Measurements from ENCODE around the gene CASK.
"Not testable (repeated sequence)": the region's sequence is repeated elsewhere in the genome, so short reads cannot be mapped to it uniquely, and the experiment has no call there.

DNA sequence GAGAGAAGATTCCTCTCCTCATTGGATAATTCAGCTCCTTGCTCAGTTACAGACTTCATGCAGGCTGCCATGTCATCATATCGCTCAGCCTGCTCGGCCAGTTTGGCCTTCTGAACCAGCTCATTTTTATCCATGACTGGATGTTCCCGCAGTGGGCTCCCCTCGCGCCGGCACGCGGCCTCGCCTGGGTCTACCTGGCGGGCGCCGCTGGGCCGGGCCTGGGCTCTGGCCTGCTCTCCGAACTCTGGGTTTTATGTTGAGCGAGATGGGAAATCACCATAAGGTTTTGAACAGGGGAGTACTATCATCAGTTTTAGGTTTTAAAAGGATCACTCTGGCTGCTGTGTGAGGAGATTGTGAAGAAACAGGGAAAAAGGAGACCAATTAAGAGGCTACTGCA lies 247.0 kb downstream of the CASK start:
- TF ChIP-seq, protein P1, sequence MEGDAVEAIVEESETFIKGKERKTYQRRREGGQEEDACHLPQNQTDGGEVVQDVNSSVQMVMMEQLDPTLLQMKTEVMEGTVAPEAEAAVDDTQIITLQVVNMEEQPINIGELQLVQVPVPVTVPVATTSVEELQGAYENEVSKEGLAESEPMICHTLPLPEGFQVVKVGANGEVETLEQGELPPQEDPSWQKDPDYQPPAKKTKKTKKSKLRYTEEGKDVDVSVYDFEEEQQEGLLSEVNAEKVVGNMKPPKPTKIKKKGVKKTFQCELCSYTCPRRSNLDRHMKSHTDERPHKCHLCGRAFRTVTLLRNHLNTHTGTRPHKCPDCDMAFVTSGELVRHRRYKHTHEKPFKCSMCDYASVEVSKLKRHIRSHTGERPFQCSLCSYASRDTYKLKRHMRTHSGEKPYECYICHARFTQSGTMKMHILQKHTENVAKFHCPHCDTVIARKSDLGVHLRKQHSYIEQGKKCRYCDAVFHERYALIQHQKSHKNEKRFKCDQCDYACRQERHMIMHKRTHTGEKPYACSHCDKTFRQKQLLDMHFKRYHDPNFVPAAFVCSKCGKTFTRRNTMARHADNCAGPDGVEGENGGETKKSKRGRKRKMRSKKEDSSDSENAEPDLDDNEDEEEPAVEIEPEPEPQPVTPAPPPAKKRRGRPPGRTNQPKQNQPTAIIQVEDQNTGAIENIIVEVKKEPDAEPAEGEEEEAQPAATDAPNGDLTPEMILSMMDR (IDR thresholded peaks at IDR 0.05; ENCODE audit: poor library complexity): not testable (repeated sequence)
- TF ChIP-seq EZH2 (IDR thresholded peaks at IDR 0.05; ENCODE audit: borderline replicate concordance): not testable (repeated sequence)
